ENCODE results near the gene TENM3.

DNA sequence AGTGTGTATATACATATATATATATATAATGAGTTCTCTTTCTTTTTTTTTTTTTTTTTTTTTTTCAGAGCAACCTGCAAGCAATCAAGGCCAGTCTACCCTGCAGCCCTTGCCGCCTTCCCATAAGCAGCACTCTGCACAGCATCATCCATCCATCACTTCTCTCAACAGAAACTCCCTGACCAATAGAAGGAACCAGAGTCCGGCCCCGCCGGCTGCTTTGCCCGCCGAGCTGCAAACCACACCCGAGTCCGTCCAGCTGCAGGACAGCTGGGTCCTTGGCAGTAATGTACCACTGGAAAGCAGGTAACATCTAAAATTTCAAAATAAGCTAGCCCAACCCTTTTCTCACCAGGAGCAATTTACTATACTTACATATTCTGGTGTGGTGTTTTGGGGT, 357.7 kb downstream of the TENM3 start:
- no peak for TF ChIP-seq CTCF (IDR thresholded peaks at IDR 0.05; ENCODE audit: extremely low read depth in 1 of 2, insufficient read depth in 1 of 2, low read depth in 1 of 2, low read length in 2 of 2)
- TF ChIP-seq MAX (IDR thresholded peaks at IDR 0.05; ENCODE audit: insufficient read depth, insufficient read length) = no peak
- TF ChIP-seq POLR2AphosphoS5 (IDR thresholded peaks at IDR 0.05; ENCODE audit: insufficient read depth, low read depth, low read length) = no peak
- TF ChIP-seq EZH2 (IDR thresholded peaks at IDR 0.05; ENCODE audit: borderline replicate concordance, low read depth, low read length, severe bottlenecking) = no peak
- no peak for TF ChIP-seq POLR2A (IDR thresholded peaks at IDR 0.05; ENCODE audit: low read depth, low read length)
- TF ChIP-seq MYC (IDR thresholded peaks at IDR 0.05; ENCODE audit: low read depth, low read length) = no peak
- no peak for TF ChIP-seq JUN (IDR thresholded peaks at IDR 0.05; ENCODE audit: borderline replicate concordance, insufficient read depth, insufficient read length, low read depth)
- no peak for TF ChIP-seq GATA2 (IDR thresholded peaks at IDR 0.05; ENCODE audit: insufficient read depth, insufficient read length, low read depth, low read length)
- TF ChIP-seq FOS (IDR thresholded peaks at IDR 0.05; ENCODE audit: borderline replicate concordance, insufficient read depth, low read length) = no peak
